Right ventricle myocardium superior (tissue), 1 donor: ENCODE results near the gene BGLAP. TPM values are rescaled to one million over a fixed set of nuclear protein-coding genes. Genes with fewer than 3 reads are reported as not detected.

Experiments used
- ATAC-seq: fragments of 200-7000 bp; cut with Tn5 transposase; one replicate; pipeline ENCODE4 v1.9.1; 2020; ENCODE audit warnings: mild to moderate bottlenecking; ENCODE audit not compliant: poor library complexity
- DNase-seq: peaks from one replicate; pipeline ENCODE4 v3.0.0-alpha.2; 2020
- intact Hi-C: fragments of 100-400 bp; cut with DNase I; formaldehyde crosslinking; loops from one replicate; pipeline ENCODE4 v1.11.2; 2022
- total RNA-seq: library from RNA; stranded (reverse); fragmentation: NEBNext Ultra II Directional; extraction: Animal tissue kit (Norgen Biotek cat#: 25700); gene quantifications from one replicate; pipeline ENCODE4 v1.2.1, GENCODE V29; 2021
- donor health status: DM: no; HTN: yes; CAD: no; lungs with severe emphysema.

The BGLAP gene
- total RNA-seq, 1 donor from 2014 or later: 0.83 TPM

DNA sequence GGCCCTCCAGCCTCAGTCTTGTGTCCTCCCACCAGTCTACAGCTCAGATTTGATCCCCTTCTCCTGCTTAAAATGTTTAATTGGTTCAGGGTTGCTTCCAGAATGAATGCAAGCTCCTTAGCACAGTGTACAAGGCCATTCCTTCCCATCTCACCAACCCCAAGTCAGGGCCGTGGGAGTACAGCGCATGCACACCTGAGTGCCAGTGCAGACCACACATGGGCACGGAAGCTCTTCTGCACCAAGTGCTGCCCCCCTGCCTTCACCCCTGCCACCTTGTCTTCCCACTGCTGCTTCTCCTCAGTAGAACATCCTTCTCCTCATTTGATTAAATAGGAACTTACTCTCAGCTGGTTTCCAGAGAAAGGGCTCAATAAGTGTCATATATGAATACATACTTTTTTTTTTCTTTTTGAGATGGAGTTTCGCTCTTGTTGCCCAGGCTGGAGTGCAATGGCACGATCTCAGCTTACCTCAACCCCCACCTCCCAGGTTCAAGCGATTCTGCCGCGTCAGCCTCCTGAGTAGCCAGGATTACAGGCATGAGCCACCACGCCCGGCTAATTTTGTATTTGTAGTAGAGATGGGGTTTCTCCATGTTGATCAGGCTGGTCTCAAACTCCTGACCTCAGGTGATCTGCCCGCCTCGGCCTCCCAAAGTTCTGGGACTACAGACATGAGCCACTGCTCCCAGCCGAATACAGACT lies 19.8 kb upstream of the BGLAP start:
- no peak for ATAC-seq
- intact Hi-C loops: loop anchor here (5.0 kb wide), 1 partner anchor 70 kb away; the partner anchor contains the start of gene SEMA4A

DNA sequence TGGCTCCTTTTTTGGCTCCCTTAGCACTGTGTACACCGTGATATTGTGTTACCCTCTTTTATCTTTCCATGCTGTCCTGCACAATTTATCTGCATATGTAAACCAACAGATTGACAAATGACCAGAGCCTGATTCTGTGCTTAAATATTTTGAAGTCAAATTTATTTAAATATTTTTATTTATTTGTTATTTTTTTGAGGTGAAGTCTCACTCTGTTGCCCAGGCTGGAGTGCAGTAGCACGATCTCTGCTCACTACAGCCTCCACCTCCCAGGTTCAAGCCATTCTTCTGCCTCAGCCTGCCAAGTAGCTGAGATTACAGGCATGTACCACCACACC lies 16.3 kb upstream of the BGLAP start:
- intact Hi-C loops: loop anchor here (2.0 kb wide), 1 partner anchor 135 kb away; no protein-coding TSS in a partner anchor
- ATAC-seq: no peak
- DNase-seq: no peak

More for the DNA sequence above, 19.8 kb upstream of the BGLAP start:
- DNase-seq: no peak

DNA sequence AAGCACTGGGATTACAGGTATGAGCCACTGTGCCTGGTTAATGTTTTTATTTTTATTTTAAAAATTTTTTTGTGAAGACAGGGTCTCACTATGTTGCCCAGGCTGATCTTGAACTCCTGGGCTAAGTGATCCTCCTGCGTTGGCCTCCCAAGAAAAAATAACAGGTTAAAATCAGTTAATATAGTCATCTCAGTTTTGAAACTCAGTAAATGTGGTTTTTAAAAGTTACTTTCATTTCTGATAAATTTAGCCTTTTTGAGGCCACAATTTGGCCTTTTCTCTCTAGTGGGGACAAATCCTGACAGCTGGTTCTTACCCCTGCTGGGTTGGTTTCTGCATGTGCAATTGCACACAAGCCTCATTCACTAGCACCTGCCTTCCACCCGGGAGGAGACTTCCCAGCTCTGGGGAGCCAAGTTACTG lies 15.9 kb upstream of the BGLAP start:
- DNase-seq (no peak), ATAC-seq (no peak)
- intact Hi-C loops: no loop called here

DNA sequence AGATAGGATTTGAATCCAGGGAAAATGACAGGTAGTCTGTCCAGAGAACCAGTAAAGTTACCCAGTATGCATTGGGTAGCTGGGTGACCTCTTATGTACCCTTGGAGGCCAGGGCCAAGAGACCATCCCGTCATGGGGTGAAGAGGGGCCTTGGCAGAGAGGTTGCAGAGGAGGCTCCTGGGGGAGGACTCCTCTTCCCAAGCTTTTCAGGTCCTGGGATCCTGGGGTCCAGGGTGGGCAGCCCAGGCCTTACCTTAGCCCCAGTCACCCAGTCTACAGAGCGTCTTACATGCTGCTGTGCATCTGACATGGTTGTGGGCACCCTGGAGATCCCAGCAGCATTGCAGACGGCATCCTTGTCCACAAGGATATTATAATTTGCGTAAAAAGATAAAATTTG lies 15.2 kb upstream of the BGLAP start:
- ATAC-seq (no peak), DNase-seq (no peak)
- intact Hi-C loops: no loop called here

DNA sequence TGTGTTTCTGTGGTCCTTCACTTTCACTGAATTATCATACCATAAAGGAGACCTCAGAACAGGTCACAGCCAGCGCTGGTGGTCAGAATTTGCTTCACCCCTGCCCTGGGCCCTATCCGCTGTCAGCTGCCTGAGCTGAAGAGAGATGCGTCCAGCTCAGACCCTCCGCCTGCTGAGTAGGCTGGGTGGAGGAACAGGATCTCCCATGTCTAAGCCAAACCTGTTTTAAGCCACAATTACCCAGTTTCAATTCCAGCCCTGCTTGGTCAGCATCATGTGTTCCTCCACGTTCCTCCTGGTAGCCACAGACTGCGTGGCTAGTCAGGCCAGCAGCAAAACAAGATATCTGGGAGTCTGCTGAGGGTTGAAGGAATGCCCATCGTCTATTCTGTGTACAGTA lies 13.5 kb upstream of the BGLAP start:
- no peak for DNase-seq
- intact Hi-C loops: no loop called here
- no peak for ATAC-seq

DNA sequence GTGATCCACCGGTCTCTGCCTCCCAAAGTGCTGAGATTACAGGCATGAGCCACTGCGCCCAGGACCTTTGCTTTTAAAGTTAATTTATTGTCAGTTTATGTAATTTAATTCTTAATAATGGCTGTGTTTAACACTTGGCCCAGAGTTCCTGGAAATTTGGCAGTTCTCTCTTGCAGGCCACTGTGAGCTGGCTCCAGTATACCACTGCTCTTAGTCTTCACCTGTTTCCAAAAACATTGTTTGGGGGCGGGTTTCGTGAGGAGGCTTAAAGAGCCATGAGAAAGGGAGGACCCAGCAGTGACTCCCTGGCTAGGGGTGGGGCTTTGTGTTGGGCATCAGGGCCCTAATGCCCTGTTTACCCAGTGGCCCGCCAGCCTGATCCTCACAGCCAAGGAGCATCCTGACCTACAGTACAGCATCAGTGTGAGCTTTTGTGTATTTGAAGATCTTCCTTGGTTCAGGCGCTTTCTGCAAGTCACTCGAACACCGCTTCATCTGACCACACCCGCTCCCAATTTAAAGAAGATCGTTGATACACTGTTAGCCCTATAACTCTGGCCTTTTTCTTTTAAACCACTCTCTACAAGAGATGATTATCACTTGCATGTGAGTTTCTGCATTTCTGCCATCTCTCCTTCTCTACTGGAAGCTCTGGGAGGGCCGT lies 12.0 kb upstream of the BGLAP start:
- ATAC-seq (no peak), DNase-seq (no peak)
- intact Hi-C loops: no loop called here

DNA sequence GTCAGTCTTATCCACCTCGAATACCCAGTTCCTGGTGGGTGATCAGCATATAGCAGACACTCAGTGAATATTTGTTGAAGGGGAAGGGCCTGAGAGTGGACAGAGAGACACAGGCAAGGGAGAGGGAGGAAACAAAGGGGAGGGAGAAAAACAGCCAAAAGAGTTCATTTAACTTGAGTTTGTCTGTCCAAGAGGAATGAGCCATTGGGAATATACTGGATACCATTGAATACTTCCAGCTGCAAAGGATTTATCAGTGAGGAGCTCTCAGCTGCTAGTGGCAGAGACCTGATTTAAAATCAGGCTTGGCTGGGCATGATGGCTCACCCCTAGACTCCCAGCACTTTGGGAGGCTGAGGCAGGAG lies 11.5 kb upstream of the BGLAP start:
- intact Hi-C loops: no loop called here
- DNase-seq (no peak), ATAC-seq (no peak)

DNA sequence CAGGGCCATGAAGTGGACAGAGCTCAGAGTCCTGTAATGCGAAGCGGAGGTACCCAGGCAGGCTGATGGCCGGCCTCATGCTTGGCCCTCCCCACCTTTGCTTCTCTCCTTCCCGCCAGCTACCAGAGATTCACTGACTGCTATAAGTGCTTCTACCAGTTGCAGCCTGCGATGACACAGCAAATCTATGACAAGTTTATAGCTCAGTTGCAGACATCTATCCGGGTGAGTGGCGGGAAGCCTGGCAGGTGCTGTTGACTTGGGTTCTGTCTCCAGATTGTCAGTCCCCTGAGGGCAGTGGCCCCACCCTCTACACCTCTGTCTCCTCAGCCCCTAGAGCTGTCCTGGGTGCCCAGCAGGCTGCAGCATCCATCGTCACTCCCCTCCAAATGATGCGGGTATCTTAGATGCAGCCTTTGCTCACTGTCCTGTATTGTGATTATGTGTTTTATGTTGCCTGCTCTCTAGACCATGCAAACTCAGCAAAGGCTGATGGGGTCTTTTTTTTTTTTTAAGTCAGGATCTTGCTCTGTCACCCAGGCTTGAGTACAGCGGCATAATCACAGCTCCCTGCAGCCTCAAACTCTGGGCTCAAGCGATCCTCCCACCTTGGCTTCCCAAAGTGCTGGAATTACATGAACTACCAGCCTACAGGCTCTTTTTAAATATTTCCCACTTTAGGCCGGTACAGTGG lies 9.6 kb upstream of the BGLAP start:
- DNase-seq (no peak), ATAC-seq (no peak)
- intact Hi-C loops: no loop called here

DNA sequence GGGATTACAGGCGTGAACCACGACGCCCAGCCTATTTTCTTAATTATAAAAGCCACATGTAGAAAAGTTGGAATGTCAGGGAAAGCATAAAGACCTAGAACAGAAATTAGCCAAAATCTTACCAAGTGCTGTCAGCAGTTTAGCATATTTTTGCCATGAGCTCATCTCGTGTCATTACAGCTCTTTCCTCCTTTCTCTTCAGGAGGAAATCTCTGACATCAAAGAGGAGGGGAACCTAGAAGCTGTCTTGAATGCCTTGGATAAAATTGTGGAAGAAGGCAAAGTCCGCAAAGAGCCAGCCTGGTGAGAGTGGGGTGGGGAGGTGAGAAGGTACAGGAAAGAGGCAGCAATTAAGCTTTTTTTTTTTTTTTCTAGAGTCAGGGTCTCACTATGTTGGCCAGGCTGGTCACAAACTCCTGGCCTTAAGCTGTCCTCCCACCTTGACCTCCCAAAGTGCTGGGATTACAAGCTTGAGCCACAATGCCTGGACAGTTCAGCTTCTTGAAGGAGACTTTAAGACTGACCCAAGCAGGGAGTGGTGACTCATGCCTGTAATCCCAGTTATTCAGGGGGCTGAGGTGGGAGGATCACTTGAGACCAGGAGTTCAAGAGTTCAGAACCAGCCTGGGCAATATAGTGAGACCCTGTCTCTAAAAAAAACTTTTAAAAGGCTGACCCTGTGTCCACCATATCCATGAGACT lies 8.4 kb upstream of the BGLAP start:
- no peak for ATAC-seq
- no peak for DNase-seq
- intact Hi-C loops: no loop called here

DNA sequence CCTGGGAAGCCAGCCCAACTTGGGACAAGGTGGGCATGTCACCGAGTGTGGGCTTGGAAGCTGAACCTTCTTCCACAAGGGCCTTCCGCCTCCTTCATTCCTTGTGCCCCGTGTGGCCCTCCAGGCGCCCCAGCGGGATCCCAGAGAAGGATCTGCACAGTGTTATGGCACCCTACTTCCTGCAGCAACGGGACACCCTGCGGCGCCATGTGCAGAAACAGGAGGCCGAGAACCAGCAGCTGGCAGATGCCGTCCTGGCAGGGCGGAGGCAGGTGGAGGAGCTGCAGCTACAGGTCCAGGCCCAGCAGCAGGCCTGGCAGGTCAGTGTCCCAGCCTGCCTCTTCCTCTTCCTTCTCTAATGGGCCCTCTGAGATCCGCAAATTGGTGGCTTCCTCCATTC lies 5.8 kb upstream of the BGLAP start:
- intact Hi-C loops: no loop called here
- DNase-seq (no peak), ATAC-seq (no peak)

DNA sequence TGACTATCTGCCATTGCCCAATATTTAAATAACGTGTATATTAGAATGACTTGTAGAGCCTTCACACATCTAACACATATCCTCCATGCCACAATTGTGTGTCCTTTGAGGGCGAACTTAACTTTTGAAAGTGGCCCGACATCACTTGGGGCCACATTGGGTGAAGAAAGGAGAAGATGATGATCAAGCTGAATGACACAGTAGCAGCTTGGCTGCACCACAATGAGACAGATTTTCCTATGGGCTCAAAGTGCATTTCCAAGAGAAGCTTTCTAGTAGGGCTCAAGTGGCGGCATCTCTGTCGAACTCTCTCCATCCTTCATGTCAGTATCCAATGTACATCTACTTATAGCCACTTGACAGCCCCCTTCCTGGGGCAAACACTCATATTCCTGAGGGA lies 3.7 kb upstream of the BGLAP start:
- DNase-seq (no peak), ATAC-seq (no peak)
- intact Hi-C loops: no loop called here

DNA sequence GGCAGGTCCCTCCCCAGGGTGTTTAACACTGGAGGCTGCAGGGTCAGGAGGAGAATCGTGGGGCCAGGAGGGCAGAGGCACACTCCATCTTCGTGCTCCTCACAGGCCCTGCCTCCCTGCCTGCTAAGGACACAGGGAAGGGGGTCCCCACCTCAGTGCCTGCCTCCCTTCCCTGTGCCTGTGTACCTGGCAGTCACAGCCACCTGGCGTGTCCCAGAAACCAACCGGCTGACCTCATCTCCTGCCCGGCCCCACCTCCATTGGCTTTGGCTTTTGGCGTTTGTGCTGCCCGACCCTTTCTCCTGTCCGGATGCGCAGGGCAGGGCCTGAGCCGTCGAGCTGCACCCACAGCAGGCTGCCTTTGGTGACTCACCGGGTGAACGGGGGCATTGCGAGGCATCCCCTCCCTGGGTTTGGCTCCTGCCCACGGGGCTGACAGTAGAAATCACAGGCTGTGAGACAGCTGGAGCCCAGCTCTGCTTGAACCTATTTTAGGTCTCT lies 623 bp upstream of the BGLAP start:
- no peak for ATAC-seq
- intact Hi-C loops: no loop called here
- DNase-seq: no peak

DNA sequence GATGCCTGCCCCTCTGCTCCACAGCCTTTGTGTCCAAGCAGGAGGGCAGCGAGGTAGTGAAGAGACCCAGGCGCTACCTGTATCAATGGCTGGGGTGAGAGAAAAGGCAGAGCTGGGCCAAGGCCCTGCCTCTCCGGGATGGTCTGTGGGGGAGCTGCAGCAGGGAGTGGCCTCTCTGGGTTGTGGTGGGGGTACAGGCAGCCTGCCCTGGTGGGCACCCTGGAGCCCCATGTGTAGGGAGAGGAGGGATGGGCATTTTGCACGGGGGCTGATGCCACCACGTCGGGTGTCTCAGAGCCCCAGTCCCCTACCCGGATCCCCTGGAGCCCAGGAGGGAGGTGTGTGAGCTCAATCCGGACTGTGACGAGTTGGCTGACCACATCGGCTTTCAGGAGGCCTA lies 754 bp downstream of the BGLAP start:
- no peak for DNase-seq
- intact Hi-C loops: no loop called here
- no peak for ATAC-seq

DNA sequence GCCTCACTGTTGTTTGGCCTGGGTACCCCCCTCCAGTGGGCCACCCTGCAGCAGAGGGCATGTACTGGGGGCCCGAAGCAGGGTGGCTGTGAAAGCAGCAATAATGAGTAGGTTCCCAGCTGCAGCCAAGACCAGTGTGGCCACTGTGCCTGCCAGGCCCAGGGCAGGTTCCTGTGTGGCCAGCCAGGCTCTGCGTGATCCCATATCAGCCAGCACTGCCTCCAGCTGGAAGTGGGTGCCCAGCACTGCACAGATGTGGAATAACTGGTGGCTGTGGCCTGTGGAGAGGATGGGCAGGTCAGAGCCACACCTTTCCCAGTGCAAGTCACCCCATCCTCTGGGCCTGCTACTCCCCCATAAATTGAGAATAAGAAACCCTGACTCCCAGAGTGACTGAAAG lies 2.1 kb downstream of the BGLAP start:
- ATAC-seq (no peak), DNase-seq (no peak)
- intact Hi-C loops: no loop called here

DNA sequence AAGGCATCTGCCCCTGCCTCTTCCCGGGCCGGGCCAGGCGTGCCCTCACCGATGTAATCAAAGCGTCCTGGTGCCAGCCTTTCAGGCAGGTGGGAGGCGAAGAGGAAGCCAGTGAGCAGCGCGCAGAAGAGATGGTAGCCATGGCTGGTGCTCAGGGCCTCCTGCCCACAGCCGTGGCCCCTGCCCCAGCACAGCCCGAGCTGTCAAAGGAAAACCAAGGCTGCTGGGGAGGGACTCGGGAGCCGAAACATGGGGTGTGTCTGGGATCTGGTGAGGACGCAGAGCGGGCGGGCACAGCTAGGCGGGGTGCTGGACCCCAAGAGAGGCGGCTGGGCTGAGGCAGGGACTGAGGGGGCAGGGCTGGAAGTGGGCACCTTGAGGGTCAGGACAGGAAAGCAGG lies 2.7 kb downstream of the BGLAP start:
- intact Hi-C loops: no loop called here

DNA sequence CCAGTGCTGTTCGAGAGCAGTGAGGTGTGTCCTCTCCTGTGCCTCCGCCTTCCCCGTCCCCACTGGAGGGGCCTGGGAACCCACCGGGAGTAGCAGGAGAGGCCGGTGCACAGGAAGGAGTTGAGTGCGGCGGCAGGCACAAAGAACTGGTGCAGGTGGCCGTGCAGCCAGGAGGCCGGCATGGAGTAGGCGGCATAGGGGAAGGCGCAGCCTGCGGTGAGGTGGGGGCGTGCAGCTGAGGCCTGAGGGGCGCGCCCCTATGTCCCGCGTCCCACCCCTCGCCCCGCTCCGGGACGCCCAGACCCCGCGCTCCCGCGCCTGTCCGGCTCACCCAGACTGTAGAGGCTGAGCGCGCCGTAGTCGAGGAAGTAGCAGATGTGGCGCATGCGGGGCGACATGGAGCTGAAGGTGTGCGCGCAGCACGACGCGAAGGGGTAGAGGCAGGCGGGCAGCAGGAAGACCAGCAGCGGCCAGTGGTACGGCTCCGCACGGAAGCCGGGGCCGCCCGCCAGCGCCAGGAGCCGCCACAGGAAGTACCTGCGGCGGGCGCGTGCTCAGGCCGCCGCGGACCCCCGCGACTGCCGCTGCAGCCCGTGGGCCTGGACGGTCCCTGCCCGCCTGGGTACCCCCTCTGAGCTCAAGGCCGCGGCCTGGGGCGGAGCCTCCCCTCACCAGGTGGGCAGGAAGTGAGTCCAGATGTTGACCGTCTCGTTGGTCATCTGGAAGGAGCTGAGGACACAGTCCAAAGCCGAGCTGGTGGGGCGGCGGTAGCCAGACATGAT lies 3.7 kb downstream of the BGLAP start:
- no peak for DNase-seq
- ATAC-seq: peak; percentile 11
- intact Hi-C loops: no loop called here

More for the DNA sequence above, 2.7 kb downstream of the BGLAP start:
- ATAC-seq (no peak), DNase-seq (no peak)

DNA sequence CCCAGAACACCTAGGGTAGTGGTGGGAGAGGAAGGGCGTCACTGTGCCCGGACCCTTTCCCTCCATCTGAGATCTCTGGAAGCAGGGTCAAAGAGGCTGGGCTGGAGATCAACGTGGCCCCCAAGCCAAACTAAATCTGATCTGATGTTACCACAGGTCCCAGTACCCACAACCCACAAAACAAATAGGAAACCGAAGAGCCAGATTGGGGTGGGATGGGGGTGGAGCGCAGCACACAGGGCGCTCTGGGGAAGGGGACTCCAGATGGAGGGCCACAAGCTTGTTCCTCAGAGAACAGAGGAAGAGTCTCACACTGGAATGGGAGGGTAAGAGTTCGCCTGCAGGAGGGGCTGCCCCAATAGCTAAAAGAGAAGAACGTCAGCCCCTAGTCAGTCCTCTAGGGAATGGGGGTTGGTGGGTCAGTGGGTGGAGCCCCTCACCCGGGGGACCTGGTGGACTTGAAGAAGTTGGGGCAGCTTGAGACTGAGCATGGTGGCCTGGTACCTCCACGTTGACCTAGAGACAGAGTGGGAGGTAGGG lies 4.3 kb downstream of the BGLAP start:
- intact Hi-C loops: no loop called here
- DNase-seq (no peak), ATAC-seq (no peak)

DNA sequence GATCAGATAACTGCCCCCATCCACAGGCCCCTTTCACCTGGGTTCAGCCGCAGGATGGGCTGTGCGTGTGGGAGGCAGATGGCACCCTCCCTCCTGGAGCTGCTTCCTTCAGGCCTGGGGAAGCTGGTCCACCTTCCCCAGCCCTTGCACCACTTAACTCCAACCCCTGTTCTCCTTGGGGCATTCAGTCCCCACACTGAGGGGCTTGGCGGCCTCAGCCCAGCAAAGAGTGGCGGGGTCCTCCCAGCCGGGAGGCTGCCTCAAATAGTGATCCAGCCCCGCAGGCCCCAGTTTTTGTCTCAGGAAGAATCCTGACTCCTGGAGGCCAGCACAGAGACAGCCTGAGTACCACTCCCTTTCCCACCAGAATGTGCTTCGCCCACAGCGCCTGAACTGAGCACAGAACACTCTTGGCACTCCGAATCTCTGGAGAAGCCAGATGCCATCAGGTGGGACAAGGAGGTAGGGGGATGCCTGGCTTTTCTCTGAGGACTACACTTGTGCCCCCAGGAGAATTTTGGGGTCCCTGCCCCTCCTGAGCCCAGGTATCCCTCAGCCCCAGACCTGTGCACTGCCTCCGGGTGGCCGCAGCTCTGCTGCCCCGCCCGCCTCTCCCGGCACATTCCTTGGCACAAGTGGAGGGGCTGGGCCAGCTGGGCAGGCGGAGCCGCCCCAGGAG lies 4.9 kb downstream of the BGLAP start:
- peak; percentile 56 for DNase-seq
- ATAC-seq: peak; percentile 51
- intact Hi-C loops: no loop called here
